Stimulated activated CD4-positive, alpha-beta T cell treated with anti-CD3 and anti-CD28 coated beads, Interleukin-12 subunit alpha, Interleukin-12 subunit beta, amount 100 ng/mL, for 24 hours (primary cell): ENCODE data around the gene SNX9.
"Not testable (repeated sequence)": the region's sequence is repeated elsewhere in the genome, so short reads cannot be mapped to it uniquely, and the experiment has no call there.

Experiments
- DNase-seq, 2 experiments: peaks; one replicate each; pipeline ENCODE4 v3.0.0-alpha.2; 2020; ENCODE audit warnings: low read depth in 2 of 2

The SNX9 gene

GRCh38 chr6:157831424-157832249, 8.6 kb downstream of the SNX9 start:
- no peak for DNase-seq

GRCh38 chr6:157832250-157832967, 9.4 kb downstream of the SNX9 start:
- DNase-seq: no peak

GRCh38 chr6:157834549-157834948, 11.5 kb downstream of the SNX9 start:
- no peak for DNase-seq

GRCh38 chr6:157838718-157839430, 15.8 kb downstream of the SNX9 start:
- DNase-seq: no peak

GRCh38 chr6:157839606-157840005, 16.6 kb downstream of the SNX9 start:
- DNase-seq: no peak

- DNase-seq: no peak
These were observed 17.2 kb downstream of the SNX9 start for GRCh38 chr6:157840261-157840660.

GRCh38 chr6:157840776-157841175, 17.7 kb downstream of the SNX9 start:
- DNase-seq: no peak

GRCh38 chr6:157841211-157841840, 18.3 kb downstream of the SNX9 start:
- no peak for DNase-seq

GRCh38 chr6:157842212-157842611, 19.2 kb downstream of the SNX9 start:
- DNase-seq: no peak

- DNase-seq: not testable (repeated sequence)
These were observed 21.1 kb downstream of the SNX9 start for GRCh38 chr6:157844196-157844595.

- DNase-seq: no peak
These were observed 22.6 kb downstream of the SNX9 start for GRCh38 chr6:157845493-157846259.

- no peak for DNase-seq
These were observed 24.8 kb downstream of the SNX9 start for GRCh38 chr6:157847846-157848245.

- no peak for DNase-seq
These were observed 25.6 kb downstream of the SNX9 start for GRCh38 chr6:157848693-157849092.

GRCh38 chr6:157849288-157850017, 26.4 kb downstream of the SNX9 start:
- no peak for DNase-seq

- no peak for DNase-seq
These were observed 27.0 kb downstream of the SNX9 start for GRCh38 chr6:157850030-157850429.

GRCh38 chr6:157853018-157853805, 30.2 kb downstream of the SNX9 start:
- no peak for DNase-seq

- DNase-seq: no peak
These were observed 31.0 kb downstream of the SNX9 start for GRCh38 chr6:157853902-157854502.

- DNase-seq: no peak
These were observed 32.3 kb downstream of the SNX9 start for GRCh38 chr6:157855325-157855724.

- not testable (repeated sequence) for DNase-seq
These were observed 32.8 kb downstream of the SNX9 start for GRCh38 chr6:157855804-157856203.
